CD1c-positive myeloid dendritic cell (primary cell): ENCODE data around the gene MCU.
"Not testable (repeated sequence)": the region's sequence is repeated elsewhere in the genome, so short reads cannot be mapped to it uniquely, and the experiment has no call there.

Experiments used
- DNase-seq: peaks from one replicate; pipeline ENCODE4 v3.0.0-alpha.2; 2016; ENCODE audit errors: extremely low spot score

MCU gene

DNA sequence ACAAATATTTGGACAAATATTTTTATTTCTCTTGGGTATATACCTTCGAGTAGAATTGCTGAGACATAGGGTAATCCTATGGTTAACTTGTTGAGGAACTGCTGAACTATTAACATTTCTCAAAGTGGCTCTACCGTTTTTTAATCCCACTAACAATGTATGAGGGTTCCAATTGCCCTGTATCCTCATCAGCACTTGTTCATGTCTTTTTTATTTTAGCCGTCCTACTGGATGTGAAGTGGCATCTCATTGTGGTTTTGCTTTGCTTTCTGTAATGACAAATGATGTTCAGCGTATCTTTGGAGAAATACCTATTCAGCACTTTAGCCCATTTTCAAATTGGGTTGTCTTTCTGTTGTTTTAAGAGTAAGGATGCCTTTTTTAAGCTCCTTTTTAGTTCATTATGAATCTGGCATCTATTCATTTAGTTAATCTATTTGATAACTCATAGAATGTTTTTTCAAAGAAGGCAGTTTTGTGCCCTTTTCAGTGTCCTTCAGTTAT lies 40.0 kb downstream of the MCU start:
- no peak for DNase-seq

DNA sequence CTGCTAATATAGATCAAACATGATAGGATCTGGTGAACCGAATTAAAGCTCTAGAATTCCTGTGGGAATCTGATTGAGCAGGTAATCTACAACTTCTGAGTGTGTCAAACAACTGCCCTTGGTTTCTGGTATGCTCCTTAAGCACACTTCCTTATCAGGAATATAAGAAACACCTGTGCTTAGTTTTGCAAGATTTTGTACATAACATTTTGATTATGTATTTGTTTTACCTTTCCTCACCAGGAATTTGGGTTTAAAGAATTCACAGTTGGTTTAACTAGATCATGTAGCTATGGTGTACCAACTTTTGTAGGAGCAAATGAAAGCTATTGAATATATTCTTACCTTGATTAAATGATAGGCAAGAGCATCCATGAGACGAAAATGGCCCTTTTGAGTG lies 40.6 kb downstream of the MCU start:
- no peak for DNase-seq

DNA sequence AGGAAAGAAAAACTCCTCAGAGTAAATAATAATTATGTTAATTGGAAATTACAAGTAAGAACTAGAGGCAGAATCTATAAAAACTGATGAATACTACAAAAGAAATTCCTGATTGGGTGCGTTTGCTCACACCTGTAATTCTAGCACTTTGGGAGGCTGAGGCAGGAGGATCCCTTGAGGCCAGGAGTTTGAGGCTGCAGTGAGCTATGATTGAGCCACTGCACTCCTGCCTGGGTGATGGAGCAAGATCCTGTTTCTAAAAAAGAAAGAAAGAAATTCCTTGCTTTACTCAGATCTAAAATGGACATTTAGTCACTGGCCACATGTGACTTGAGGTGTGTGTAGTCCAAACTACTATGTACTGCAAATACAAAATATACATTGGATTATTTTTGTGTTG lies 42.0 kb downstream of the MCU start:
- no peak for DNase-seq

DNA sequence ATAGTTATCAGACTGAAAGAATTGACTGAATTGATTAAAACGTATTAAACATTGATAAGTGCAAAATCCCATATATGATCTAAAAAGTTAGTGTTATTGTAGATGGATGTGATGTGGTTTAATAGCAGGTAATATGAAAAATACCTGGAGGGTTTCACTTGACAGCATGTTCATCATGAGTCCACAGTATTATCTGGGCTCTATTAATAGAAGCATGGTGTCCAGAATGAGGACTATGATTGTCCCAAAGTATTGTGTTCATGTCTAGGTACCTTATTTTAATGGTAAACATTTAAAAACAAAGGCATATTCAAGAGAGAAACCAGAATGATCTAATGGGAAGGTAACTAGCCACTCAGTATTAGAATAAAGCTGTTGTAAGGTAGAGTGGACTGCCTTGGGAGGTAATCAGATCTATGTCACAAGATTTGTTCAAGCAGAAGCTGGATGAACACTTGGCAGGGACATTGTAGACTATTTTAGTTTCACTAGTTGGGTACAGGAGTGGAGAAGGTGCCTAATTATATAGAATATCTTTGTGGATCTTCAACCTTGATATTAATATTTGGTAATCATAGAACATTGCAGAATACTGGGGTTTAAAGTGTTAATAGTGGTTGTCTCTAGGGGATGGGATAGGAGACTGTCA lies 43.5 kb downstream of the MCU start:
- no peak for DNase-seq

DNA sequence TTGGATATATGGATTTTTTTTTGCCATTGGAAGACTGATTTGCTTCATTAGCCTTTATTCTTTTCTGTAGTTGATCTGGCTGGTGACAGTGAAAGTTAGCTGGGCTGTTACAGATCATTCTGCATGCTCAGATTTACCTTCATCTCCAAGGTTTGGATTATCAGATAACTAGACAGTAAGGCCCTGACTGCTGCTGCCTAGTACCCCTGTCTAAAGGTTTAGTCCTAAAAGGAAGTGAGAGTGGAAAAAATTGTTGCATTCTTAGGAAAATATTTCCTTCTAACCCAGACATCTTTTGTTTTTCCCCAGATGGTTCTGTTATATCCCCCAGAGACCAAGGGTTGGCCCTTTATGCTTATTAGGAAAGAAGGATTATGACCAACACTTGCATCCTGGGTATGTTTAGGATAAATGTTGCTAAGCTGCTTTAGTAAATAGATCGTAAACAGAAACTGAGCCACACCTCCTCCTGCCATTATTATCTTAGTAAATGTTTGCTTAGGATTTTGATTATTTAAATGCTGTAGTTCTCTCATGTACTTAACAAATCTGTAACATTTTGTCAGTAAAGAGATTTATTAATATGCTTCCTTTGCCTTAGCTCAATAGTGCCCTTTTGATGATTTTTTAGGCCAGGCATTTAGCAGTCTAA lies 44.4 kb downstream of the MCU start:
- peak; percentile 8 for DNase-seq

DNA sequence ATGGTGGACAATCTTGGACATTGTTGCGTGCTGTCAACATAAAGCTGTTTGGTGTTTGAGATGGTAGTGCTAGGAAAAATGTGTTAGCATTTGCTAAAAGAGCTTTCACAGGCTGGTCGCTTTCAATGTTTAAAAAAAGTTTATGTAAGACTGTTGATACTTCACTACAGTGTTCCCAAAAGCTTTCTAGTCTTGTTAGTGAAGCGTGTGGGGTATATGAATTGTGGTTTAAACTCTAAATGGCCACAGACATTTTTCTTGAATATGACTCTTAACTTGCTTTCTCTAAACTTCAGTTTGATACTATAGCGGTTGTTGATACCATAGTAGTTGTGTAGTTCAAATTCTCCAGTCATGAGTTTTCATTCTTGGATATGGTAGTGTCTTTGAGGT lies 44.9 kb downstream of the MCU start:
- DNase-seq = no peak

DNA sequence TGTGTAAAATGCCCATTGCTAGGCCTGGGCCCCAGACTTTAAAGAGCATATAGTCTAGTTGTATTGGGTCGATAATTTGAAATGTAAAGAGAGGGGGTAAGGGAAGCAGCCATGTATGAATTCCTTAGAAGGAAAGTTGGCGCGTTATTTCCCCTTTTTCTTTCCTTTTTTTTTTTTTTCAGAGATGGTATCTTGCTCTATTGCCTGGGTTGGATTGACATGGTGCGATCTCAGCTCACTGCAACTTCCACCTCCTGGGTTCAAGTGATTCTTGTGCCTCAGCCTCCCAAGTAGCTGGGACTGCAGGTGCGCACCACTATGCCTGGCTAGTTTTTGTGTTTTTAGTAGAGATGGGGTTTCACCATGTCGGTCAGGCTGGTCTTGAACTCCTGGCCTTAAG lies 45.4 kb downstream of the MCU start:
- DNase-seq = not testable (repeated sequence)

DNA sequence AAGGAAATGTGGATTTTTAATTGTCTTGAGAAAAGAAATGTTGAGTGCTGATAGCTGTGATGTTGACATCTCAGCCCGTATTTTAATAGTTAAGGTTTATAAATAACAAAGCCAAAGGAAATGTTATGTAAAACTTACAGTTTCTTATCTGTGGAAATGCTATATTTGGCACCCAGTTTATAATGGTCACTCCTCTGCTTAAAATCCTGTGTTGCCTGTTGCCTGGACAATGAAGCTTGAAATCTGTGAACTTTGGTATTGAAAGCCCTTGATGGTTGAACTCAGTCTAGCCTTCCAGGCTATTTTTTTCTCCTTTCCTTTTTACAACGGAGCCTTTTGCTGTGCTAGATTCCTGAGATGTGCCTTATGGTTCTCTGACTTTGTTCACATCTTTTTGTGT lies 46.5 kb downstream of the MCU start:
- DNase-seq = no peak

DNA sequence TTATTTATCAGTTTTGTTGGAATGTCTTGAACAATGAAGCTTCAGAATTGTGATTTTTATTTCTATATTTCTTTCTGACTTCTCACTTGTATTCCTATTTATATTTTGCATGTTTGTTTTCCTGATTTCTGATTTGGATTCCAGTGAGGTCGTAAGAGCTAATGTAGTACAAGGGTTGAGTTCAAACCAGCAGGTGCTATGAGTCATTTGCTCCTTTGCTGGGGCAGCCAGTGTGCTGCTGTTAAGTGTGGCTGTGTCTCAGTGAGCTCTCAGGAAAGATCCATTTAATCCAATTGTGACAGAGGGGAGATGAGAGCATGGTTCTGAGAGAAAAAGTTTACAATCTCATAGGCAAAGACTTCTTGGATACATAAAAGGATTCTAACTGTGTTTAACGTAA lies 48.6 kb downstream of the MCU start:
- no peak for DNase-seq

DNA sequence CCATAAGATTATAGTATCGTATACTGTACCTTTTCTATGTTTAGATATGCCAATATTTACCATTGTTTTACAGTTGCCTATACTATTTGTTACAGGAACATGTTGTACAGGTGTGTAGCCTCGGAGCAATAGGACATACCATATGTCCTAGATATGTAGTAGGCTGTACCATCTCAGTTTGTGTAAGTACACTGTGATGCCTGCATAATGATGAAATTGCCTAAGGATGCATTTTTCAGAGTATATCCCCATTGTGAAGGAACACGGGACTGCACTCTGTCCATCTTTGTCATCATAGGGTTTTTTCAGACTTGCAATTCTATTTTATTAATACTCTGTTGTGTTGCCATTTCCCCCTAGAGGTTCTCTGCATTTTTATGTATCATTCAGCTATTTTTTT lies 50.1 kb downstream of the MCU start:
- DNase-seq = no peak

DNA sequence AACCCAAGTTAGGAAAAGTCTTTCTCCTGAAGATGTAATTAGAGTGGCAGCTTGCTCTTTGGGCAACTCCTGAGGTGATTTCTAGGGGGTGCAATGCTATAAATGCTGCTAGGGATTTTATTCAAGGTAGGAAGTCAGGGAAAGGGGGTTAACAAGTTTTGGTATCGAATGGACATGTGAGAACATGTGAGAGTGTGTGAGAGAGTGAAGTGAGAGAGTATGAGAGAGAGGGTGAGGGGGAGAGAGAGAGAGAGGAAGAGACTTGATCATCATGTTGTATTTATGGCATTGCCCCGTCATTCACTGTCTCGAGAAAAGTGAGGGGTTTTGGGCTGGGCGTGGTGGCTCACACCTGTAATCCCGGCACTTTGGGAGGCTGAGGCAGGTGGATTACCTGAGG lies 50.9 kb downstream of the MCU start:
- no peak for DNase-seq

DNA sequence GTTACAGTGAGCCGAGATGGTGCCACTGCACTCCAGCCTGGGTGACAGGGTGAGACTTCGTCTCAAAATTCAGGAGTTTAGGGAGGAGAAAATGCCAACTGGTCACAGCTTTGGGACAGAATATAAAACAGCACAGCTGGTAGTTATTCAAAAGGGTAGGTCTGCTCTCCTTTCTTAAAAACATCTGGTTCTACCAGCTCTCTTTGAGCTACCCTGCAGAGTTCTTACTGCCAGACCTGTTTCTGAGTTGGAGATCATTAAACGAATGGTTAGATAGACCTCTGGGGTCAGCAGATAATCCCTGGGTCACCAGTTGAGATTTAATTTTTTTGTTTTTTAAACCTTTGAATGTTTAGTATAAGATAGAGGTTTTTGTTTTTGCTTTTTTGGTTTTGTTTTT lies 52.6 kb downstream of the MCU start:
- DNase-seq = no peak

DNA sequence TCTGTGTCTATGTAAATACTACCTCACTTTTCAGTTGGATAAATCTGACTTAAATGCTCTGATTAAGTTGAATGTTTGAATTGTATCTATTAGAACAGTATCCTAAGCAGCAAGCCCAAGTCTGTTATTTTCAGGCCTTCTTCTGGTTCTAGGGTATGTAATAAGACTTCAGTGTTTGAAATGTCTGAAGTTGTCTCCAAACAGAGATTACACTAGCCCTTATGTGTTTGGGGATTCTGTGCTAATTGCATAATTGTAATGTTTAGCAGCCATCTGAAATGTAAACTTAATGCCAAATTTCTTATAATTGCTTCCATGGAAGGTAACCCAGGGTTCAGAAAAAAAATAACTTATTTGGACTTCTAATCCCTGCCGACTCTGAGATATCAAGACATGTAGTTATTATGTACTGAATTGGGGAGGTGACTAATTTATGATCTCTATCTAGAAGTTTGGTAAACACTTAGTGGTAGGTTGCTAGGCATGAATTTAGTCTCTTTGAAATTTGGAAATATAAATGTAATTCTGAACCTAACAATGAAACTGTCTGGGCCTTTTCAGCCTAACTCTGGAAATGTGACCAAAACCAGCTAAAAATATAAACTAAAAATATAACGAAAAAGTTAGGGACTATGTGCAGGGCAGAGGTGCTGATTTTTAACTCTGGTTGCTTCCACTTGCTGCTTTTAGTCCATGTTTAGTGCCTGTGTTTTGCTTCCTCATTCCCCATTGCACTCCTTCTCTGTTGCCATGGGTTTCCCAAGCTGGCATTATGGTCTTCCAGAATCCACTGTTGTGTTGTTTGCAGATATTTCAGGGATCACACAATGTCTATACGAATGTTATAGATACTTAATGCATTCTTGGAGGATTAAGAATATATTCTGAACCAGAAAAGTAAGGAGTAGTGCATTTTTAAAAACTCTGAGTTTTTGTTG lies 54.8 kb downstream of the MCU start:
- no peak for DNase-seq

DNA sequence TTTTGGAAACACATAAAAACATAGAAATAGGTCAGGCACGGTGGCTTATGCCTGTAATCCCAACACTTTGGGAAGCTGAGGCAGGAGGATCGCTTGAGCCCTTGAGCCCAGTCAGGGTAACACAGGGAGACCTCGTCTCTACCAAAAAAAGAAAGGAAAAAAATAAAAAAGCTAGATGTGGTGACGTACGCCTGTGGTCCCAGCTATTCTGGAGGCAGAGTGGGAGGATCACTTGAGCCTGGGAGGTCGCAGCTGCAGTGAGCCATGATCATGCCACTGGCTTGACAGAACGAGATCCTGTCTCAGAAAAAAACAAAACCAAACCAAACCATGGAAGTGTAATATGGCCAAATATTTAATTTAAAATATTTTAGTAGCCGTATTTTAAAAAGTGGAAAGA lies 55.6 kb downstream of the MCU start:
- no peak for DNase-seq

DNA sequence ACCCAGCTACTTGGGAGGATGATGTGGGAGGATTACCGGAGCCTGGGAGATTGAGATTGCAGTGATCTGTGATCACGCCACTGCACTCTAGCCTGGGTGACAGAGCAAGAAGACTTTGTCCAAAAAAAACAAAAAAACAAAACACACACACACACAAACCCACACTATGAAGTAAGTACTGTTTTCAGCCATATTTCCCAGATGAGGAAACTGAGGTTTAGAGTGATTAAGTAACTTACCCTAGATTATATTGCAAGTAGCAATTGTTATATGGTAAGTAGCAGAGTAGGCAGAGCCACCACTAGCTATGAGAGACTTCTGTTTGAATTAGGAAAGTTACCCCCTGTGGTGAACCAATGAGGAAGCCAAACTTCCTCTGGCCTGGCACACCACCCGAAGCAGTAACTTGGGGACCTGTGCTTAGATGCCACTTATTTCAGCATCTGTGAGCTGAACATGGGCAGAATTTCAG lies 61.9 kb downstream of the MCU start:
- peak; percentile 55 for DNase-seq

DNA sequence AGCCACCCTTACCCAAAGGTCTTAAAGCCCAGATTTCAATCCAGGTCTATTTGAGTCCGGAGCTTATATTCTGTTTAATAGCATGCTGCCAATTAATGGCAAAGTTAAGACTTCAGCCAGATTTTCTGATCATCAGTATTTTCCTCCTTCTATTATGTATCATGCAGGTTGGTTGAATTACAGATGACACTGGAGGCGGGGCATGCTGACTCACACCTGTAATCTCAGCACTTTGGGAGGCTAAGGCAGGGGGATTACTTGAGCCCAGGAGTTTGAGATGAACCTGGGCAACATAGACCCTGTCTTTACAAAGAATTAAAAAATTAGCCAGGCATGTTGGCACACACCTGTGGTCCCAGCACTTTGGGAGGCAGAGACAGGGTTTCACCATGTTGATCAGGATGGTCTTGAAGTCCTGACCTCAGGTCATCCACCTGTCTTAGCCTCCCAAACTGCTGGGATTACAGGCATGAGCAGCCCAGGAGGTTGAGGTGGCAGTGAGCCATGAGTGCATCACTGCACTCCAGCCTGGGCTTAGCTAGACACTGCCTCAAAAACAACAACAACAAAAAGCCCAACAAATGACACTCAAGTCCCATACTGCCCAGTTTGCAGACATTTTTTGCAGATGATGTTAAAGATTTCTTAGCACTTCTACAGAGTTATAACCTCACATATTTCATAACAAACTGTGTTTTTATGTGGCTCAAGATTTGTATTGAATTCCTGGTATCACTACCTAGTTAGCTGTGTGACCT lies 62.5 kb downstream of the MCU start:
- no peak for DNase-seq

DNA sequence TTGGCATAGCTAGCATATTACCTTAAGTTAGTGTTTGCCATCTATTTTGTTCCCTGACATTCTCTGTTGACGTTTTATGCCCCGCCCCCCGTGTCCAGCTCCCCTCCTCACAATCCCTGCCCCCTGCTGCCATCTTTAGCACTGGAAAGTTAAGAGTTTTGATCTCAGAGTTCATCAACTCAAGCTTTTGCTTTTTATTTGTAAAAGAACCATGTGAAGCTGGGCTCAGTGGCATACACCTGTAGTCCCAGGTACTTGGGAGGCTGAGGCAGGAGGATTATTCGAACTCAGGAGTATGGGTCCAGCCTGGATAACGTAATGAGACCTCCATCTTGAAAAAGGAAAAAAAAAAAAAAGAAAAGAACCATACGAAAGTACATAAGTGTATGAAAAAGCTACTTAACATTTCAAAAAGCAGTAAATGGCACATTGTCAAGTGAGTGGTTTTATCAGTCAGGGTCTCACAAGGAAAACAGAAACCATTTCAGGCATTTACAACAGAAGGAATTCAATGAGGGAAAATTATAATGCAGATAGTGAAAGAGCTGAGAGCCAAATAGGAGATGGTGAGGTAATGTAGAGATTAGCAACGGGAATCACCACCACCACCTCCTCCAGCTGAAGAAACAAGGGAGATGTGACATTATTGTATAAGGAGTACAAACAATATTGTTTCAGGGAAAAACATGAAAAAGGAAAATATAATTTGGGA lies 64.9 kb downstream of the MCU start:
- no peak for DNase-seq

DNA sequence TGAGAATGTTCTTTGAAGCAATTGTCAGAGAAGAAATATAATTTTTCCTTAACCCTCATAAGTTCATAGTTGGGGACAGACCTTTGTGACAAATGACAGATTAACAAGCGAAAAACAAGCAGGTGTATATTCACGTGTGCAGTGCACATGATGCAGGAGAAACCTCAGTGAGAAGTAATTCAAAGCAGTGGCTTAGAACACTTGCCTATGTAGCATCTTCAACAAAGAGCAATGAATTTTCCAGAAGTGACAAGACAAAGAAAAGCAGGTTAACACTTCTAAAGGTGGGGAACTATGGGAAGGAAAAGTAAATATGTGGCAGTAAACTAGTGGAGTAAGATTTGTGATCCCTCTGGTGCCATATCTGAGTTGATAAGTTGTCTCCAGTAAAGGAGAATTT lies 65.8 kb downstream of the MCU start:
- DNase-seq = no peak

DNA sequence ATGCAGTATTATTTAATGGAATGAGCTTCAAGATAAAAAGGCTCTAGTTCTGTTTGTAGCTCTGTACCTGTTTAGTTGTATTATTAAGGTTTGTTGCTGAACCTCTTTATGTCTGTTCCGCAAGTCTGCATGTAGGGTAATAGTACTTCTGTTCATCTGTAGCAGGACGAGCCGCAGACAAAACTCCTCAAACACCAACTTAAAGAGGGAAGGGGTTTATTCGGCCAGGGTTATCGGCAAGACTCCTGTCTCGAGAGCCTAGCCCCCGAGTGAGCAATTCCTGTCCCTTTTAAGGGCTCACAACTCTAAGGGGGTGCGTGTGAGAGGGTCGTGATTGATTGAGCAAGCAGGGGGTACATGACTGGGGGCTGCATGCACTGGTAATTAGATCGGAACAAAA lies 67.0 kb downstream of the MCU start:
- DNase-seq = not testable (repeated sequence)

DNA sequence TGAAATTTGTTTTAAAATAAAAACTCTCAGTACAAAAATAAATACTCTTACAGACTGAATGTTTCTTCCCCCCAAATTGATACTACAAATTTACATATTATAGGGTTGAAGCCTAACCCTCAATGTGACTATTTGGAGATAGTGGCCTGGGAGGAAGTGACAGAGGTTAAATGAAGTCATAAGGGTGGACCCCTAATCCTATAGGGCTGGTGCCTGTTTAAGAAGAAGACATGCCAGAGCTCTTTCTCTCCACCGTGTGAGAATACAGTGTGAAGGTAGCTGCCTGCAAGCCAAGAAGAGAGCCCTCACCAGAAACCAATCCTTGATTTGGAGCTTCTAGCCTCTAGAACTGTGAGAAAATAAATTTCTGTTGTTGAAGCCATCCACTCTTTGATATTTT lies 67.6 kb downstream of the MCU start:
- DNase-seq = no peak

DNA sequence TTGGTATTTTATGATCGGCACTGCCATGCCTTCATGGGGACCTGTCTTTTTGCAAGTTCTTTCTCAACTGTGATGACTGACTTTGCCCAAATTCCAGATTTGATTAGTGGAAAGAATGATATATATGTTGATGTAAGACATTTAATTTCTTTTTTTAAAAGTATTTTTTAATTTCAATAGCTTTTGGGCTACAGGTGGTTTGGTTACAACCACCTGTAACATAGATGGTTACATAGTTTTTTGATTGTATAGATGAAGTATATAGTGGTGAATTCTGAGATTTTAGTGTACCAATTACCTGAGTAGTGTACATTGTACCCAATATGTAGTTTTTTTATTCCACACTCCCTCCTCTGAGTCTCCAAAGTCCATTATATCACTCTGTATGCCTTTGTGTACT lies 69.6 kb downstream of the MCU start:
- DNase-seq = no peak
